SKM-1 treated with dmso at 0.1 percent for 144 hours (cell line): ENCODE data around the gene NBPF3.
"Not testable (repeated sequence)": the region's sequence is repeated elsewhere in the genome, so short reads cannot be mapped to it uniquely, and the experiment has no call there.

ENCODE experiments used
- DNase-seq: peaks from one replicate; lab custom pipeline; 2025; ENCODE audit not compliant: unreplicated experiment; lab: John Stamatoyannopoulos, UW

NBPF3 gene

GRCh38 chr1:21438646-21439312 is 1.2 kb upstream of the NBPF3 start:
- DNase-seq = not testable (repeated sequence)

GRCh38 chr1:21439345-21439720 is 604 bp upstream of the NBPF3 start:
- DNase-seq = no peak

GRCh38 chr1:21440630-21441125 is 741 bp downstream of the NBPF3 start:
- not testable (repeated sequence) for DNase-seq

- DNase-seq = not testable (repeated sequence)
Observed at GRCh38 chr1:21446647-21447046, 6.7 kb downstream of the NBPF3 start.

GRCh38 chr1:21447311-21447710 is 7.4 kb downstream of the NBPF3 start:
- no peak for DNase-seq

- DNase-seq = no peak
Observed at GRCh38 chr1:21449906-21450305, 10.0 kb downstream of the NBPF3 start.

- DNase-seq = no peak
Observed at GRCh38 chr1:21451212-21451611, 11.3 kb downstream of the NBPF3 start.

GRCh38 chr1:21451981-21452411 is 12.1 kb downstream of the NBPF3 start:
- DNase-seq = no peak

GRCh38 chr1:21453964-21454614 is 14.2 kb downstream of the NBPF3 start:
- peak; percentile 16 for DNase-seq

- DNase-seq = not testable (repeated sequence)
Observed at GRCh38 chr1:21454904-21455303, 15.0 kb downstream of the NBPF3 start.

- DNase-seq = no peak
Observed at GRCh38 chr1:21457654-21458053, 17.7 kb downstream of the NBPF3 start.

- not testable (repeated sequence) for DNase-seq
Observed at GRCh38 chr1:21465127-21465526, 25.2 kb downstream of the NBPF3 start.

- not testable (repeated sequence) for DNase-seq
Observed at GRCh38 chr1:21467946-21468345, 28.0 kb downstream of the NBPF3 start.

GRCh38 chr1:21468599-21468998 is 28.7 kb downstream of the NBPF3 start:
- no peak for DNase-seq

GRCh38 chr1:21469581-21469980 is 29.6 kb downstream of the NBPF3 start:
- no peak for DNase-seq

- no peak for DNase-seq
Observed at GRCh38 chr1:21472861-21473260, 32.9 kb downstream of the NBPF3 start.

GRCh38 chr1:21478356-21478755 is 38.4 kb downstream of the NBPF3 start:
- DNase-seq = no peak

- not testable (repeated sequence) for DNase-seq
Observed at GRCh38 chr1:21483881-21484280, 43.9 kb downstream of the NBPF3 start.

GRCh38 chr1:21489146-21489545 is 49.2 kb downstream of the NBPF3 start:
- no peak for DNase-seq

- peak; percentile 25 for DNase-seq
Observed at GRCh38 chr1:21490774-21491487, 51.0 kb downstream of the NBPF3 start.

- no peak for DNase-seq
Observed at GRCh38 chr1:21491488-21492355, 51.8 kb downstream of the NBPF3 start.
